OCI-LY1 (cell line): ENCODE results near the gene VAV3.

Experiments used
- CTCF ChIP-seq: fragments of 200-600 bp; sonication (generic), shearing (Covaris generic); IDR thresholded peaks from 2 replicates; pipeline ENCODE4 v1.5.1; 2017; ENCODE audit warnings: mild to moderate bottlenecking, antibody characterized with exemption, low read length, moderate library complexity, mixed read lengths
- EZH2 ChIP-seq: fragments of 200-600 bp; sonication (generic), shearing (Covaris generic); IDR thresholded peaks from 2 replicates; pipeline ENCODE4 v1.8.0; 2017; ENCODE audit warnings: borderline replicate concordance, mixed run types, mild to moderate bottlenecking, antibody characterized with exemption, low read length, moderate library complexity, mixed read lengths

- TF ChIP-seq CTCF (no peak), EZH2 (no peak)
Observed at GRCh38 chr1:107870696-107871095, 94.3 kb downstream of the VAV3 start.
